Ishikawa (cell line): ENCODE measurements around the gene HYPK.

Experiments
- CEBPB ChIP-seq: IDR thresholded peaks from 2 replicates; pipeline ENCODE4 v1.6.1; 2012
- CREB1 ChIP-seq: IDR thresholded peaks from 2 replicates; pipeline ENCODE4 v1.6.1; 2012; ENCODE audit warnings: low read depth
- EGR1 ChIP-seq: IDR thresholded peaks from 2 replicates; pipeline ENCODE4 v1.6.1; 2012
- EP300 ChIP-seq: IDR thresholded peaks from 2 replicates; pipeline ENCODE4 v1.6.1; 2012; ENCODE audit warnings: borderline replicate concordance
- FOXM1 ChIP-seq: IDR thresholded peaks from 2 replicates; pipeline ENCODE4 v1.6.1; 2012; ENCODE audit warnings: low read depth, borderline replicate concordance
- NFIC ChIP-seq: IDR thresholded peaks from 2 replicates; pipeline ENCODE4 v1.6.1; 2012
- RAD21 ChIP-seq: IDR thresholded peaks from 2 replicates; pipeline ENCODE4 v1.6.1; 2012; ENCODE audit warnings: low read depth
- TAF1 ChIP-seq: IDR thresholded peaks from 2 replicates; pipeline ENCODE4 v1.6.1; 2012; ENCODE audit warnings: low read depth, mild to moderate bottlenecking
- TCF12 ChIP-seq: IDR thresholded peaks from 2 replicates; pipeline ENCODE4 v1.6.1; 2012; ENCODE audit warnings: low read depth
- TEAD4 ChIP-seq: IDR thresholded peaks from 2 replicates; pipeline ENCODE4 v1.6.1; 2012
- YY1 ChIP-seq: IDR thresholded peaks from 2 replicates; pipeline ENCODE4 v1.6.1; 2012; ENCODE audit warnings: low read depth
- ZBTB7A ChIP-seq: IDR thresholded peaks from 2 replicates; pipeline ENCODE4 v1.6.1; 2012; ENCODE audit warnings: low read depth
- TF ChIP-seq, protein P1 (sequence below): IDR thresholded peaks from 2 replicates; pipeline ENCODE4 v1.6.1; 2012; ENCODE audit warnings: low read depth, mild to moderate bottlenecking
- TF ChIP-seq, protein P2 (sequence below): IDR thresholded peaks from 2 replicates; pipeline ENCODE4 v1.6.1; 2012

DNA sequence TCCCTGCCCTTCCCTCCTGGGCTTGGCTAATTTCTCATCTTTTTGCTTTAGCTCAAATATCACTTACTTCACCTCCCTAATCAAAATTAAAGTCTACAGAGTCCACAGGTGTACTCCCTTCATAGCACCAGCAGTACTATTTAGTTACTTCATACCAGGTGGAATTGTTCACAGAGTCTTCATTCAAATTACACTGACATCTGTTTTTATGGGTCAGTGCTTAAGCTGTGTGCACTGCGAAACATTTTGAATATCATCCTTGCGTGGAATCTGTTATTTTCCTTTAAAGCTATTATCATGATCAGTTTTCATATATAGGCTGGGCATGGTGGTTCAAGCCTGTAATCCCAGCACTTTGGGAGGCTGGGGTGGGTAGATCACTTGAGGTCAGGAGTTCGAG is 11.0 kb upstream of the HYPK start:
- TF ChIP-seq EP300, result no peak
- no peak for TF ChIP-seq TAF1
- TF ChIP-seq ZBTB7A, result no peak
- TF ChIP-seq TCF12, result no peak
- TF ChIP-seq, protein P1, sequence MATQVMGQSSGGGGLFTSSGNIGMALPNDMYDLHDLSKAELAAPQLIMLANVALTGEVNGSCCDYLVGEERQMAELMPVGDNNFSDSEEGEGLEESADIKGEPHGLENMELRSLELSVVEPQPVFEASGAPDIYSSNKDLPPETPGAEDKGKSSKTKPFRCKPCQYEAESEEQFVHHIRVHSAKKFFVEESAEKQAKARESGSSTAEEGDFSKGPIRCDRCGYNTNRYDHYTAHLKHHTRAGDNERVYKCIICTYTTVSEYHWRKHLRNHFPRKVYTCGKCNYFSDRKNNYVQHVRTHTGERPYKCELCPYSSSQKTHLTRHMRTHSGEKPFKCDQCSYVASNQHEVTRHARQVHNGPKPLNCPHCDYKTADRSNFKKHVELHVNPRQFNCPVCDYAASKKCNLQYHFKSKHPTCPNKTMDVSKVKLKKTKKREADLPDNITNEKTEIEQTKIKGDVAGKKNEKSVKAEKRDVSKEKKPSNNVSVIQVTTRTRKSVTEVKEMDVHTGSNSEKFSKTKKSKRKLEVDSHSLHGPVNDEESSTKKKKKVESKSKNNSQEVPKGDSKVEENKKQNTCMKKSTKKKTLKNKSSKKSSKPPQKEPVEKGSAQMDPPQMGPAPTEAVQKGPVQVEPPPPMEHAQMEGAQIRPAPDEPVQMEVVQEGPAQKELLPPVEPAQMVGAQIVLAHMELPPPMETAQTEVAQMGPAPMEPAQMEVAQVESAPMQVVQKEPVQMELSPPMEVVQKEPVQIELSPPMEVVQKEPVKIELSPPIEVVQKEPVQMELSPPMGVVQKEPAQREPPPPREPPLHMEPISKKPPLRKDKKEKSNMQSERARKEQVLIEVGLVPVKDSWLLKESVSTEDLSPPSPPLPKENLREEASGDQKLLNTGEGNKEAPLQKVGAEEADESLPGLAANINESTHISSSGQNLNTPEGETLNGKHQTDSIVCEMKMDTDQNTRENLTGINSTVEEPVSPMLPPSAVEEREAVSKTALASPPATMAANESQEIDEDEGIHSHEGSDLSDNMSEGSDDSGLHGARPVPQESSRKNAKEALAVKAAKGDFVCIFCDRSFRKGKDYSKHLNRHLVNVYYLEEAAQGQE, result no peak
- no peak for TF ChIP-seq CEBPB
- TF ChIP-seq, protein P2, sequence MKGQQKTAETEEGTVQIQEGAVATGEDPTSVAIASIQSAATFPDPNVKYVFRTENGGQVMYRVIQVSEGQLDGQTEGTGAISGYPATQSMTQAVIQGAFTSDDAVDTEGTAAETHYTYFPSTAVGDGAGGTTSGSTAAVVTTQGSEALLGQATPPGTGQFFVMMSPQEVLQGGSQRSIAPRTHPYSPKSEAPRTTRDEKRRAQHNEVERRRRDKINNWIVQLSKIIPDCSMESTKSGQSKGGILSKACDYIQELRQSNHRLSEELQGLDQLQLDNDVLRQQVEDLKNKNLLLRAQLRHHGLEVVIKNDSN, result no peak
- TF ChIP-seq RAD21, result no peak
- no peak for TF ChIP-seq EGR1
- TF ChIP-seq CREB1, result no peak
- no peak for TF ChIP-seq YY1
- TF ChIP-seq TEAD4, result no peak
- no peak for TF ChIP-seq NFIC
- TF ChIP-seq FOXM1, result no peak
